GM18951 (cell line): ENCODE measurements around the gene IFI27L2.

Source experiments
- POLR2A ChIP-seq: IDR thresholded peaks from 4 replicates; pipeline ENCODE4 v1.6.1; 2011; ENCODE audit warnings: mild to moderate bottlenecking; ENCODE audit not compliant: insufficient read length, insufficient read depth; ENCODE audit errors: extremely low read depth
- in situ Hi-C: fragments of 300-500 bp; cut with MboI; formaldehyde crosslinking; loops from one replicate; pipeline ENCODE4 v1.12.0; 2022; ENCODE audit warnings: low sequenced_read_pairs, mixed read lengths, inconsistent platforms; ENCODE audit not compliant: unreplicated experiment

IFI27L2 gene

GRCh38 chr14:94126419-94126677 is 3.1 kb downstream of the IFI27L2 start:
- TF ChIP-seq POLR2A: no peak
- in situ Hi-C loops: no loop called here

- no peak for TF ChIP-seq POLR2A
- in situ Hi-C loops: no loop called here
These were observed 3.6 kb downstream of the IFI27L2 start for GRCh38 chr14:94125659-94126418.

DNA sequence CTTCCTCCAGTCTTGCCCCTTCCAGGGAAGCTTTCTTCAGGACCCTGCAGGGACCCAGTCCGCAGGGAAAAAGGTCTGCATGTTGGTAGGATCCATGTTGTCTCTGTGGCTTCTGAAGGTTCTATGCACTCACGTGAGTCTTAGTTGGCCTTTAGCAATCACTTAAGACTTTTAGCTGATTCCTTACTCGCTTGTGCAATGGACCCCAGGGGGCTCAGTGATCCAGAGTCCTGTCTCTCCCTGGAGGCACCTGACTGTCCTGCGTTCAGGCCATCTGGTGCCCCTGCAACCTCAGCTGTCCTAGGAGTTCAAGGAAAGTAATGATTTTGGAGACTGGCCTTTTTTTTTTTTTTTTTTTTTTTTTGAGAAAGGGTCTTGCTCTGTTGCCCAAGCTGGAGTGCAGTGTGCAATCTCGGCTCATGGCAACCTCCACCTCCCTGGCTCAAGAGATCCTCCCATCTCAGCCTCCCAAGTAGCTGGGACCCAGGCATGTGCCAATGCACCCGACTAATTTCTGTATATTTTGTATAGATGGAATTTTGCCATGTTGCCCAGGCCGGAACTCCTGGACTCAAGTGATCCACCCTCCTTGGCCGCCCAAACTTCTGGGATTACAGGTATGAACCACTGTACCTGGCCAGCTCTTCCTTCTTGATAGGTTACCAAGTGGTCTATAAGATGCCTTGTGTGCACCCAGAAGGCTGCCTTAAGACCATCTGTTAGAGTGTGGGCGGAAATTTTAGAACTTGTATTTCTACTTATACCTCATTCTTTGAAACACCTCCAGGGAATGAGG is 4.6 kb downstream of the IFI27L2 start:
- no peak for TF ChIP-seq POLR2A
- in situ Hi-C loops: no loop called here

DNA sequence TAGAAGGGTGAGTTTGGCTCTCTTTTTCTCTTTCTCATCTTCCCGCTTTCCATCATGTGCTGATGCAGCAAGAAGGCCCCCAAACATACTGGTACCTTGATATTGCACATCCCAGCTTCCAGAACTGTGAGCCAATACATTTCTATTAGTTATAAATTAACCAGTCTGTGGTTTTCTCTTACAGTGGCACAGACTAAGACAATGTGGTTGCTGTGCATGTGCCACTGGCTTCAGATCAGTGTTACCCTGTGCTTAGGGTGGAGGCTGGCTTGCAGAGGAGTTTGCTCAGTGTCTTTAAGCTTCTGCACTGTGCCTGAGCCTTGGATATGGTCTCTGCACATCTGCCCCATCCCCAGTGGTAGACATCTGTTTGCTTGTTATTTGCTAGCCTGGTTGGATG is 5.5 kb downstream of the IFI27L2 start:
- TF ChIP-seq POLR2A: no peak
- in situ Hi-C loops: no loop called here

GRCh38 chr14:94123296-94123695 is 6.1 kb downstream of the IFI27L2 start:
- no peak for TF ChIP-seq POLR2A
- in situ Hi-C loops: no loop called here

DNA sequence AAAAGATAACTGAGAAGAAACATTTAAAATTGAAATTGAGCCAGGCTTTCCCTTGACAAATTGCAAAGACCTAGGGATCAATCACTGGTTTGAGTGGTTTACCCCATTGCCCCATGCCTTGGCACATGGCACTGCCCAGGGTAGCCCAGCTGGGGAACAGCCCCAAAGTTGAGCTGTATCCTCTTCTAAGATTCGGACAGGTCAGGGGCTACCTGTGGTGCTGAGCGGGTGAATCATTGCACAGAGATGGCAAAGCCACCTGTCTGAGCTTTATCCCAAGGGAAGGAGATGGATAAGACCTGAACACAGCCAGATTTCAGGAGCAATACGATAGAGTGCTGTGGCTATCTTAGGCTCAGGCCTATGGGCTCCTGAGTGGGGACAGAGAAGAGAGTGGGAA is 7.0 kb downstream of the IFI27L2 start:
- TF ChIP-seq POLR2A: no peak
- in situ Hi-C loops: no loop called here

GRCh38 chr14:94121485-94121884 is 7.9 kb downstream of the IFI27L2 start:
- TF ChIP-seq POLR2A: no peak
- in situ Hi-C loops: no loop called here

DNA sequence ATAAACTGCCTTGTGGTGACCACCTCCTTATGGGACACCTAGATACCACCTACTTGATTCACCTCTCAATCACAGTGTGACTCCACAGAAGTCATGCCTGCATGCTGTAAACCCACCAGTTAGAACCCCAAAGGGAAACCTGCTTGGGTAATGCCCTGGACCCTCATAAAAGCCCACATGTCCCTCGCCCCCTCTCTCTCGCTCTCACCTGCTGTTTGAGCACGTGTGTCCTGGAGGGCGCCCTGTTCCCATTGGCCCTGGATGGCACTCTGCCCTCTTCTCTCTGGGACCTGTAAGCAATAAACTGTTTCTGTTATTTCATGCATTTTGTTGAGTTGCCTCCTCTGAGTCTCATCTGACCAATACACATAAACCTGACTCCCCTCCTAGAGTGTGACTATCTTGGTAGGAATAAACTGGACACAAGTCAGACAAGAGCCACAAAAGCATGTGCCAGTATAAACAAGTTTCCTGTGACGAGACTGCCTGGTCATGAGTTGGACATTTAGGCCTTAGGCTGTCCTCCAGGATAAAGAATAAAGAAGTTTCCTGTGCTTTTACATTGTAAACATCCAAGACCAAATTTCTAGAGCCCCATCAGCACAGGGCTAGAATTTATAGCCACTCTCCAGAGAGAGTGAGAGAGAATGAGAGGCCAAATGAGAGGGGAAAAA is 8.6 kb downstream of the IFI27L2 start:
- in situ Hi-C loops: no loop called here
- no peak for TF ChIP-seq POLR2A

- TF ChIP-seq POLR2A: no peak
- in situ Hi-C loops: no loop called here
These were observed 10.3 kb downstream of the IFI27L2 start for GRCh38 chr14:94119071-94119470.

GRCh38 chr14:94117856-94118255 is 11.5 kb downstream of the IFI27L2 start:
- no peak for TF ChIP-seq POLR2A
- in situ Hi-C loops: no loop called here

DNA sequence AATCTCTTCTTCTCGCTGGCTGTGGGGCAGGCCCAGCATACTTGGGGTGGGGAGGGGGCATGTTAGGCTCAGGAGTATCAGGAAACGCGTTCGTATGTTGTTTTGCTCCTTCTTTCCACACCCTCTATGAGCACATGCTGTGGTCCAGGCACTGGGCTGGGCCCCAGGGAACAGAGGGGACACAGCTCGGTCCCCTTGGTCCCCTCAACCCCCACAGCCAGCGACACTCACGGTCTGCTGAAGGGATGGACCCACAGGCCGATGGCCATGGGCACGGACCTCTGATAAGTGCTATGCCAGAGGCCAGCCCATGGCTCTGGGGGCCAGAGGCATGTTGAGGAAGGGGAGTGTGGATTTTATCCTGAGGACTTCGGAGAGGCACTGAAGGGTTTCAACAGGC is 12.7 kb downstream of the IFI27L2 start:
- TF ChIP-seq POLR2A: no peak
- in situ Hi-C loops: no loop called here

- no peak for TF ChIP-seq POLR2A
- in situ Hi-C loops: no loop called here
These were observed 13.8 kb downstream of the IFI27L2 start for GRCh38 chr14:94115631-94116030.

DNA sequence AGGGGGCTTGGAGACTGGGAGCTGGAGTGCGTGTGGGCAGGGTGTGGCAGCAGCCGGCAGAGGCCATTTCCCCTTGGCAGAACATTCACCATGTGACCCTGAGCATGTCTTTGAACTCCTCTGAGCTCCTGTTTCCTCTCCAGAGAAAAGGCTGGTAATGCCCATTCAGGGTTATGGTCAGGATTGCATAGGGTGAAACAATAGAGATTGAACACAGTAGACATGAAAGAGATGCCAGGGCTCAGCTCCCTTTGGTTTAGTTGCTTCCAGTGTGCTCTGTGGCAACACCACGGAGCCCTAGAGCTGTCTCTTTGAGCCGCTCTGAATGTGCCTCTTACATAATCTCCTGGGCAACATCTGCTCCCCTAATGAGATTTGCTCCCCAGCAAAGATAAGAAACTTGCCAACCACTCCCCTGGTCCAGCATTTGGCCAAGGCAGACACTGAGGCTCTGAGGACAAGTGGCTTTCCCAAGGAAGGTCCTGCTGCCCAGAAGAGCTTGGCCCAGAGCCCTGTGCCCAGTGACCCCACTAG is 14.3 kb downstream of the IFI27L2 start:
- TF ChIP-seq POLR2A: no peak
- in situ Hi-C loops: no loop called here
